Lower leg skin (tissue), 4 donors: ENCODE data around the gene EPG5. TPM values are rescaled to one million over a fixed set of nuclear protein-coding genes. Genes with fewer than 3 reads are reported as not detected.

Source experiments
- DNase-seq, 2 donors: peaks; one replicate each; pipeline ENCODE4 v3.0.0-alpha.2; 2019; ENCODE audit warnings: low spot score in 2 of 2
- H3K4me3 ChIP-seq: fragments of 200-600 bp; sonication (generic); 2 replicates; pipeline ENCODE4 v1.5.1; 2017; ENCODE audit warnings: mild to moderate bottlenecking, low read depth; ENCODE audit not compliant: poor library complexity, severe bottlenecking
- CTCF ChIP-seq, 3 donors: fragments of 450-650 bp; IDR thresholded peaks; one replicate each; pipeline ENCODE4 v1.5.1; 2016; ENCODE audit warnings: antibody characterized with exemption in 3 of 3, mild to moderate bottlenecking in 3 of 3, moderate library complexity in 2 of 3
- POLR2A ChIP-seq, 2 donors: fragments of 450-650 bp; IDR thresholded peaks; one replicate each; pipeline ENCODE4 v1.6.1; 2016 to 2017; ENCODE audit warnings: antibody characterized with exemption in 2 of 2, mild to moderate bottlenecking in 1 of 2, moderate library complexity in 1 of 2
- WGBS, 2 donors: methylation state at CpG; one replicate each; pipeline ENCODE4 v1.1.5; 2018; 5-methylcytosine and 5-hydroxymethylcytosine counted together
- intact Hi-C: fragments of 100-400 bp; cut with DNase I; formaldehyde crosslinking; loops from one replicate; pipeline ENCODE4 v1.15.0; 2023; ENCODE audit warnings: low total_unique reads
- total RNA-seq, 4 donors: library from RNA; depleted of rRNA; stranded (reverse); fragments of >200 nt; gene quantifications; one replicate each; pipeline ENCODE4 v1.1.0, GENCODE V29; 2016

EPG5 gene
- total RNA-seq, 4 donors from 2014 or later = 22.5 to 44.0 (median 39.8) TPM

GRCh38 chr18:45837283-45838070 is 129.7 kb downstream of the EPG5 start:
- DNase-seq = no peak
- intact Hi-C loops = loop anchor here (5.0 to 10.0 kb wide), 2 partner anchors 163 to 390 kb away; no protein-coding TSS in a partner anchor
- H3K4me3 ChIP-seq = no peak overlapping the region
- TF ChIP-seq POLR2A (IDR thresholded peaks at IDR 0.05) = no peak
- no peak for TF ChIP-seq CTCF (IDR thresholded peaks at IDR 0.05)
- WGBS, 2 donors = 13 to 27% methylated on average over 11 to 32 of the region's 84 CpGs

GRCh38 chr18:45836242-45837205 is 130.6 kb downstream of the EPG5 start:
- TF ChIP-seq CTCF (IDR thresholded peaks at IDR 0.05) = no peak
- no peak for TF ChIP-seq POLR2A (IDR thresholded peaks at IDR 0.05)
- no peak for DNase-seq
- H3K4me3 ChIP-seq = no peak overlapping the region
- intact Hi-C loops = loop anchor here (5.0 to 10.0 kb wide), 2 partner anchors 162 to 389 kb away; no protein-coding TSS in a partner anchor
- 62 to 64% methylated on average over 14 of the region's 14 CpGs for WGBS, 2 donors

- no peak overlapping the region for H3K4me3 ChIP-seq
- TF ChIP-seq POLR2A (IDR thresholded peaks at IDR 0.05) = no peak
- no peak for TF ChIP-seq CTCF (IDR thresholded peaks at IDR 0.05)
- WGBS, 2 donors = 63 to 71% methylated on average over 3 of the region's 3 CpGs
- no peak for DNase-seq
- intact Hi-C loops = loop anchor here (5.0 to 10.0 kb wide), 2 partner anchors 160 to 388 kb away; no protein-coding TSS in a partner anchor
These were observed 132.0 kb downstream of the EPG5 start for GRCh38 chr18:45835057-45835636.

- intact Hi-C loops = loop anchor here (10.0 kb wide), 1 partner anchor 160 kb away; no protein-coding TSS in a partner anchor
- DNase-seq = no peak
These were observed 132.8 kb downstream of the EPG5 start for GRCh38 chr18:45834306-45834705.

More at GRCh38 chr18:45834306-45834705, 132.8 kb downstream of the EPG5 start:
- no peak overlapping the region for H3K4me3 ChIP-seq
- 45 to 50% methylated on average over 1 of the region's 1 CpG for WGBS, 2 donors
- TF ChIP-seq CTCF (IDR thresholded peaks at IDR 0.05) = no peak
- TF ChIP-seq POLR2A (IDR thresholded peaks at IDR 0.05) = no peak
